CD1c-positive myeloid dendritic cell (primary cell): Measurements from ENCODE around the gene TMOD1.
A peak's percentile ranks its signal among the peaks of the same experiment; 100 is the strongest.
"Not testable (repeated sequence)": the region's sequence is repeated elsewhere in the genome, so short reads cannot be mapped to it uniquely, and the experiment has no call there.

Source experiments
- DNase-seq: peaks from one replicate; pipeline ENCODE4 v3.0.0-alpha.2; 2016; ENCODE audit errors: extremely low spot score

TMOD1 gene

DNA sequence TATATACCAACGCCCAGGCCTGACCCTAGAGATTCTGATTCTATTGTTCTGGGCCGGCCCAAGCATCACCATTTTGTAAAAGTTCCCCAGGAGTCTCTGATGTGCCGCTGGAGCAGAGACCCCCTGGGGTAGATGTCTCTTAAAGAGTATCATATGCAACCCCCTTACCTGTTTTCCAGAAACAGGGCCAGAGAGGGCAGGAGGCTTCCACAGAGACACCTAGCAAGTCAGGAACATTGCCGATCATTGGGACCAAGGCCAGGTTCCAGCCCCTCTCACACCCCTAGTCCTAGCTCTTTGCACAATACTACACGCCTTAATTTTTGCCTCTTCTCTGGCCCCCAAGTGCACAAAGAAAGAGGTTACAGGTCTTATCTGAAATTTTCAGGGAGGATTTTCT is 63.8 kb downstream of the TMOD1 start:
- no peak for DNase-seq

DNA sequence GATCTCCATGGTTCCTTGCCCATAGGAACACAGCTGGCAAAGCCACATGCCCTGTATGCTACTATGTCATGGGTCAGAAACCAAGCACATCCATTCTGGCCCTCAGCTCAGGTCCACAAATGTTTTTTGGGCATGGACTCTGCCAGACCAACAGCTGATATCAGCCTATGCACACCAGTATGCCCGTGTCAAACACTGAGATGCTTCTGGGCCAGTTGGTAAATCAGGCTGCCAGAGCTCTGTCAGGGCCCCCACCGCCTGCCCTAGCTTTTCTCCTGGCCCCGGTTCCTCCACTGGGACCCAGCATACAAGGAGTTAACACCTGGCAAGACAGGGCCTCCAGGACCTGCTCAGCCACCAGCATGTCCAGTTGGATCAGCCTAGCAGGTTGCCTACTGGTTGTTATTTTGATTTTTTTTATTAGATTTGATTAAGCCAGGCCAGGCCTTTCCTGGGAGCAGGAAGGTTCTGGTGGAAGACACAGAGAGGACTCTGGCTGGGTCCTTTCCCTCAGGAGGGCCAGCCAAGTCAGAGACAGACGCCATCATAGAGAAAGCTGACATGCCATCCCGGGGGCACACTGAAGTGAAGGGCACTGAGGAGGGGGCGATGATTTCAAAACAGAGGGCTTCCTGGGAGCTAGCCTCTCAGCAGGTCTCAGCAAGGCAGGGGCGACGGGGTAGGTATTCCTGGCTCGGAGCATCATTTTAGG is 65.9 kb downstream of the TMOD1 start:
- no peak for DNase-seq

DNA sequence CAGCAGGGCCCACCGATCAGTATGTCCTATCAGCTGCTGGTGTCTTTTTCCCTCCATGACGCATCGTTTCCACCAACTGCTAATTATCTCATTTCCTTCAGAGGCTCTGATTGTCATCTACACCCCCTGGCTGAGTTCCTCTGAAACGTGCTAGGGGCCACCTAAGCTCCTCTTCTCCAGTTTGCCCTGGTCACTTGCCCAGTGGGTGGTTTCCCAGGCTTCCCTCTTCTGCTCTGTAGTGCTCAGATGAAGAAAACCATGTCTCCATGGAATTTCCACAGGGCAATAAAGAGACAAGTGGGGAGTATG is 66.4 kb downstream of the TMOD1 start:
- no peak for DNase-seq

DNA sequence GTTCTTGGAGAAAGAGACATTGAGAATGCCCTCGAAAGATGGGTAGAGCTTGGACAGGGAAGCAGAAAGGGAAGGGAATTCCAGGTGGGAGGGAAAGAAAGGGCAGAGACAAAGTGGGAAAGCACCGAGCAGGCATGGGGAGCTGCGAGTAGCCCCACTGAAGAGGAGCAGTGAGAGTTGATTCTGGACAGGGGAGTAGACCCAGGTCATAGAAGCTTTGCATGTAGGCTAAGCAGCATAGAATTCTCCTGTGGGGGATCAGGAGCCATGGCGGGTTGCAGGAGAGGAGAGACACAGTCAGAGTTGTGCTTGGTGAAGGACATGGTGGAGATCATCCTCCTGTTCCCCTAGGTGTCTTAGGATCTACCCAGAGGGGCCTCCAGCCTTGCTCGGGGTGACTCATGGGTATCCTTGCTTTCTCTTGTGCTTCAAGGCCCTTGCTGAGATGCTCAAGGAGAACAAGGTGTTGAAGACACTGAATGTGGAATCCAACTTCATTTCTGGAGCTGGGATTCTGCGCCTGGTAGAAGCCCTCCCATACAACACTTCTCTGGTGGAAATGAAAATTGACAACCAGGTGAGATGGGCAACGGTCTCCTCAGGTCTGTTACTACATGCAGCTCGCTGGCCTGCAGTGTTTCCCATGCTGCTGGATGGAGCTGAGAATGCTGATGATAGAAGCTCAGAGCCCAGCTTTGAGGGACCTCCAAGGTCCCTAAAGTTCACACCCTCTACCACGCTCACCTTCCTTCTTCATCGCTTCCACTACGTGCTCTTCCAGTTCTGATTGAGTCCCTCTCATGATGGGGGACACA is 67.2 kb downstream of the TMOD1 start:
- no peak for DNase-seq

DNA sequence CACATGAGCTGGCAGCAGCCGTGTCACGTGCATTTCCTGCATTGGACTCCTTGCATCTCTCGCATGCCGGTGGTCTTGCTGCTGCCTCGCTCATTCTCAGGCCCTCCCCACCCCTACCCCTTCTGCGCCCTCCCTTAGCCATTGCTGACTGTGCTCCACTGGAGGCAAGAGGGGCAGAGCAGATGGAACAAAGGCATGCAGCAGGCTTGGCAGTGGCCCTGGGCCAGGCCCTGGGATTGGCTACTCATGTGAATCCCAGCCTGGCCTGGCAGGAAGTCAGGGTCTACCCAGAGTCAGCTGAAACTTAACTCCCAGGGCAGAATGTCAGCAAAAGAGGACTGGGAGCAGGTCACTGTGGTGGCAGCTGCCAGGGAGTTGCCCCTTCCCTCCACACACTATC is 69.4 kb downstream of the TMOD1 start:
- no peak for DNase-seq

DNA sequence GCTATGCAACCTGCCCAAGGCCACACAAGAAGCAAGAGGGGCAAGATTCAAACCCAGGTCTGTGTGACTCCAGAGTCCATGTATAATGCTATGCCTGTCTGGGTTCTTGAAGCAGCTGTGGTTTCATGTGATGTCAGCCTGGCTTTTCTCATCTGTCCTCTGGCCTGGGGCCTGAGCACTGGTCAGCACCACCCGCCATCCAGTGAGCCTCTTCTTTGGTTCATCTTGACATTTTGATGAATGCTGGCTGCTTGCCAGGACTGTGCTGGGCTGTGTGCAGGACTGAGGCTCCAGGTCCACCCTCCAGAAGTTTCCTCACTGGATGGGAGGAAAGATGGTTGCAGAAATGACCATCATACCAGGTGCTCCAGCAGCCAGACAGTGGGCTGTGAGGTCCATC is 70.2 kb downstream of the TMOD1 start:
- no peak for DNase-seq

DNA sequence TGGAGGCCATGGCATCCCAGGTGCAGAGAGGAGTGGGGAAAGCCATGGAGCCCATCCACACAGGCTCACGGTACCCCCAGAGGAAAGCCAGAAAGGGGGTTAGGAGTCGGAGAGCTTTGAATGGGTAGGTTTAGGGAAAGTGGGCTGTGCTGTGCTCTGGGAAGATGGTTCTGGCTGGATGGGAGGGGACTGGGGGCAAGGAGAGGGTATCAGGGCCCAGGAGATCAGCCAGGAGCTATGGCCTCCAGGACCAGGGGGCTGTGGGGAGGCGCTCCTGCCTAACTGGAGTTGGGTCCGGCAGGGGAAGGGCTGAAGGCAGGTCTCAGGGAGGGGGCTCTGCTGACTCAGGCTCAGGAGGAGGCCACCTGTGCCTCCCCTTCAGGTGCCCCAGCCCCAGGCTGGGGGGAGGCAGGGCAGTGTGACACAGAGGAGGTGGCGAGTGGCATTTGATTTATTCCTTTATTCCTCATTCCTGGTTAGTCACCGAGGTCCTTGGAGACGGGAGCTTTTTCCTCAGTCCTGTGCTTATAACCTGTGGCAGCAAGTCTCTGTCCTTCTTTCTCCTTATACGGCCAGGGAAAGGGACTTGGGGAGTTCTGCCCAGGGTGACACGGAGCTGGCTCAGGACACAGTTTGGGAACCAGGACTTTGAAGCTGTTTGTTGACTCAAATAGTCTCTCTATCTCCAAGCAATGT is 70.9 kb downstream of the TMOD1 start:
- no peak for DNase-seq

DNA sequence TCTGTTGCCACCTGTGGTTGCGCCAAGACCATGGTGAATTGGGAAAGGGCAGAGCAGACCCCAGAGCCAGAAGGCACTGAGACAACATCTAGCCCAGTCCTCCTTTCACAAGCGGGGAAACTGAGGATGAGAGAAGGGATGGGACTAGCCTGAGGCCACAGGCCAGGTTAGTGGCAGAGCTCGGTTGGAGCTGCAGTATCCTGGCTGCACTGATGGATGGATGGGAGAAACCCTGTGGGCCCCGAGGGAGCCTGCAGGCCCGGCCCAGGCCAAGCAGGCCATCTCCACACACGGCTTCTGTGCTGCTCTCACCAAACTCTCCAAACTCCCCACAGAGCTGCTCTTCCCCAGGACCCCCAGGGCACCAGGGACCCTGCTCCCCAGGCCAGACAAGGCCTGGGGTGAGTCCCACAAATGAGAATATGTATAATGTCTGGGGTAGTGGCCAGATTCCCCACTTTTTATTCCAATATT is 71.5 kb downstream of the TMOD1 start:
- no peak for DNase-seq

DNA sequence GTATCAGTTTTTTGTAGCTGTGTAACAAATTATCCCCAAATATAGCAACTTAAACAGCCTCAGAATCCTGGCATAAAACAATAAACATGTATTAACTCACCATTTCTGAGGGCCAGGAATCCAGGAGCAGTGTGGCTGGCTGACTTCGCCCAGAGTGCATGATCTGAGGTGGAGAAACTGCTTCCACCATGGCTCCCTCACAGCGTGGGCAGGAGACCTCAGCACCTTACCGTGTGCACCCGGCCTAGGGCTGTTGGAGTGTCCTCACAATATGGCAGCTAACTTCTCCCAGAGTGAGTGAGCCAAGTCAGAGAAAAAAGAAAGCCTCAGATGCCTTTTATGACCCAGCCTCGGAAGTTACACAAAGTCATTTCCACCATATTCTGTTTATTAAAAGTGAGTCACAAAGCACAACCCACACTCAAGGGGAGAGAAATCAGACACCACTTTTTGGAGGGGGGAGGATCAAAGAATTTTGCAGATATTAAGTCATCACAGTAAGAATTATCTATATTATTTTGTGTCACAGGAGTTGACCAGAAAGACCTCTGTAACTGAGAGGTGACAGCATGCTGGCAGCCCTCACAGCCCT is 72.1 kb downstream of the TMOD1 start:
- DNase-seq: no peak

DNA sequence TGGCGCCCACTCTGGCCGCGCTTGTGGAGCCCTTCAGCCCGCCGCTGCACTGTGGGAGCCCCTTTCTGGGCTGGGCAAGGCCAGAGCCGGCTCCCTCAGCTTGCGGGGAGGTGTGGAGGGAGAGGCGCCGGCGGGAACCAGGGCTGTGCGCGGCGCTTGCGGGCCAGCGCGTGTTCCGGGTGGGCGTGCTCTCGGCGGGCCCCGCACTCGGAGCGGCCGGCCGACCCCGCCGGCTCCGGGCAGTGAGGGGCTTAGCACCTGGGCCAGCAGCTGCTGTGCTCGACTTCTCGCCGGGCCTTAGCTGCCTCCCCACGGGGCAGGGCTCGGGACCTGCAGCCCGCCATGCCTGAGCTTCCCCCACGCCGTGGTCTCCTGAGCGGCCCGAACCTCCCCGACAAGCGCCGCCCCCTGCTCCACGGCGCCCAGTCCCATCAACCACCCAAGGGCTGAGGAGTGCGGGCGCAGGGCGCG is 72.7 kb downstream of the TMOD1 start:
- DNase-seq: not testable (repeated sequence)

DNA sequence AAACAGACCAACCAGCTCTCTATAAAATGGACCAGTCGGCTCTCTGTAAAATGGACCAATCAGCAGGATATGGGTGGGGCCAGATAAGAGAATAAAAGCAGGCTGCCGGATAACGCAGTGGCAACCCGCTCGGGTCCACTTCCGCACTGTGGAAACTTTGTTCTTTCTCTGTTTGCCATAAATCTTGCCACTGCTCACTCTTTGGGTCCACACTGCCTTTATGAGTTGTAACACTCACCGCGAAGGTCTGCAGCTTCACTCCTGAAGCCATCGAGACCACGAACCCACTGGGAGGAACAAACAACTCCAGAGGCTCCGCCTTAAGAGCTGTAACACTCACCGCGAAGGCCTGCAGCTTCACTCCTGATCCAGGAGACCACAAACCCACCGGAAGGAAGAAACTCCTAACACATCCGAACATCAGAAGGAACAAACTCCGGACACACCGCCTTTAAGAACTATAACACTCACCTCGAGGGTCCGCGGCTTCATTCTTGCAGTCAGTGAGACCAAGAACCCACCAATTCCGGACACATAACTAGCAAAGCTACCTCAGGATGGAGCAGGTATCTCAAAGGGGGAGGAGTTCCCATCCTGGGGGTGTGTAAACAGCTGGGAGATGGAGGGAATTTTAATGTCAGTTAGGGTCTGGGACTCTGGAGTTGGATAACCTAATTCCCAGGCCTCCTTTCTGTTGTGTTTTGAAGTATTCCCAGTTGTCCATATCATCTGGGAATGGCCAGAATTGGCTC is 73.6 kb downstream of the TMOD1 start:
- peak; percentile 13 for DNase-seq

DNA sequence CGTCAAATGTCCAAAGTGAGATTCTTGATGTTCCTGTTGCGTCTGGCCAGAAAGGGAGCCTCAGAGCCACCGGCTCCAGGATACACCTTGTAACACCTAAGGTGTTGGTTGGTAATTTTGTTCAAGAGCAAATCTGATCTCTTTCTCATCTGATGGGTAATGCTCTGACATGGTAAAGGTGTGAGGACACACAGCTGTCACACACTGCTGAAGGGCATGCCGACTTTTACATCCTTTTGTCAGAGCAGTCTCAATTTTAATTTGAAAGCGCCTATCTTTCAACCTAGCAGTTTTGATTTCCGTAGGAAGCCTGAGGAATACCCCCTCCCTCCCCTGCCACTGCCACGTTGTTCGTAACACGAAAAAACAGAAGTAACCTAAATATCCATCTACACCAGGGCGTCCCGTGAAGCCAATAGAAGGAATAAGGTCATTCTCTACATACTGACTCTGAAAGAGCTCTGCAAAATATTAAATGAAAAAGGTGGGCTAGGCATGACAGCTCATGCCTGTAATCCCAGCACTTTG is 74.3 kb downstream of the TMOD1 start:
- no peak for DNase-seq

DNA sequence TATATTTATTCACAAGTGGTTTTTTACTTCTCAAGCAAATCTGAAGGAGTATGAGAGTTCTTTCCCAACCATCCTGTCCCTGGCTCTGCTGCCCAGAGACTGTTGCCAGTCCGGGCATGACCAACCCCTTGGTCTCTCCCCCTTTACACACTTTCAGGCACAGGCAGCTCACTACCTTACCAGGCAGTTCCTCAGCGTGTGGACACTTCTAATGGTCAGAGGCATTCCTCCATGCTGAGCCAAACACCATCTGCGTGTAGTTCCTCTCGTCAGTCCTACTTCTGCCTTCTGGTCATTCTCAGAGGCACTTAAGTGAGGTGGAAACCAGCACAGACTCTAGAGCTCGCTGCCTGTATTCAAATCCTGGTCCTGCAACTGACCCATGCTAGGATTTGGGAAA is 75.6 kb downstream of the TMOD1 start:
- no peak for DNase-seq

DNA sequence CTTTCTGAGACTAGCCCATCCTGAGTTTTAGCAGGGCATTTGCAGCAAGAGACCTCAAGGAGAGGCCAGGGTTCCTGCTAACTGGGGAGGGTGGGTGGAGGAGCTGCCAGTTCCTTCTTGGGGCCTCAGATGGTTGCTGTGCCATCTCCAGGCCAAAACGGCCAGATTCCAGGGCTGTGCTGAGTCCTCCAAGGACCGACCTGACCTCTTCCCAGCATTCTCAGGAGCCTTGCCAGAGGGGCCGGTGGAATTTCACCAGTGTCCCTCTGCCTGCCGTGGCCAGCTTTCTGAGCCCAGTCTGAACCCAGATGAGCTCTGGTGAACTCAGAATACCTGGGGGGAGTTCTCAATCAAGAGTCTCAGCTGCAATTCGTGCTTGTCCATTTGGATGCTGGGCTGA is 77.4 kb downstream of the TMOD1 start:
- no peak for DNase-seq

DNA sequence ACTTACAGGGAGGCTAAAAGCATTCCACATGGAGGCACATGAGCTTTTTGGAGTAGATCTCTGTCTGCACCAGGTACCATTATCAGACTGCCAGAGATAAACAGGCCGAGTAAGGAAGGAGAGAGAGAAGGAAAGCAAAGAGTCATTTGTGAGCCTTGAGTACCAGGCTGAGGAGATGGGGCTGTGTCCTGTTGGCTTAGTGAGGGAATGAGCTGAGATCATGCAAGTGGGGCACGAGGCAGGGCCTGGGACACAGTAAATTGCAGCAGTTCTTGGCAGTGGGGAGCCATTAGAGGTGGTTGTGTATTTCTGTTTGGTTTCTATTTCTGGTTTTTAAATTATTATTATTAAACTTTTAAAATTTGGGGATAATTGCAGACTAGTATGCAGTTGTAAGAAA is 78.4 kb downstream of the TMOD1 start:
- no peak for DNase-seq

DNA sequence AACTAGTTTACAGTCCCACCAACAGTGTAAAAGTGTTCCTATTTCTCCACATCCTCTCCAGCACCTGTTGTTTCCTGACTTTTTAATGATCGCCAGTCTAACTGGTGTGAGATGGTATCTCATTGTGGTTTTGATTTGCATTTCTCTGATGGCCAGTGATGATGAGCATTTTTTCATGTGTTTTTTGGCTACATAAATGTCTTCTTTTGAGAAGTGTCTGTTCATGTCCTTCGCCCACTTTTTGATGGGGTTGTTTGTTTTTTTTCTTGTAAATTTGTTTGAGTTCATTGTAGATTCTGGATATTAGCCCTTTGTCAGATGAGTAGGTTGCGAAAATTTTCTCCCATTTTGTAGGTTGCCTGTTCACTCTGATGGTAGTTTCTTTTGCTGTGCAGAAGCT is 80.1 kb downstream of the TMOD1 start:
- not testable (repeated sequence) for DNase-seq

DNA sequence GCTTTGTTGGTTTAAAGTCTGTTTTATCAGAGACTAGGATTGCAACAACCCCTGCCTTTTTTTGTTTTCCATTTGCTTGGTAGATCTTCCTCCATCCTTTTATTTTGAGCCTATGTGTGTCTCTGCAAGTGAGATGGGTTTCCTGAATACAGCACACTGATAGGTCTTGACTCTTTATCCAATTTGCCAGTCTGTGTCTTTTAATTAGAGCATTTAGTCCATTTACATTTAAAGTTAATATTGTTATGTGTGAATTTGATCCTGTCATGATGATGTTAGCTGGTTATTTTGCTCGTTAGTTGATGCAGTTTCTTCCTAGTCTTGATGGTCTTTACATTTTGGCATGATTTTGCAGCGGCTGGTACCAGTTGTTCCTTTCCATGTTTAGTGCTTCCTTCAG is 83.3 kb downstream of the TMOD1 start:
- DNase-seq: not testable (repeated sequence)

DNA sequence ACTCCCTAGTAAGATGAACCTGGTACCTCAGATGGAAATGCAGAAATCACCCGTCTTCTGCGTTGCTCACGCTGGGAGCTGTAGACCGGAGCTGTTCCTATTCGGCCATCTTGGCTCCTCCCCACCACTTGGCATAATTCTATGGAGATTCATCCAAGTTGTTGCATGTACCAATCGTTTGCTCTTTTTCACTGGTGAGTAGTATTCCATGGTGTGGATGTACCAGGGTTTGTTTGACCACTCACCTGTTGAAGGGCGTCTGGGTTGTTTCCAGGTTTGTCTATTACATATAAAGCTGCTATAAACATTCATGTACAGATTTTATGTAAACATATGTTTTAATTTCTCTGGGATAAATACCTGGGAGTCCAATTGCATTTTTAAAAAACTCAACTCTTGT is 85.4 kb downstream of the TMOD1 start:
- not testable (repeated sequence) for DNase-seq

DNA sequence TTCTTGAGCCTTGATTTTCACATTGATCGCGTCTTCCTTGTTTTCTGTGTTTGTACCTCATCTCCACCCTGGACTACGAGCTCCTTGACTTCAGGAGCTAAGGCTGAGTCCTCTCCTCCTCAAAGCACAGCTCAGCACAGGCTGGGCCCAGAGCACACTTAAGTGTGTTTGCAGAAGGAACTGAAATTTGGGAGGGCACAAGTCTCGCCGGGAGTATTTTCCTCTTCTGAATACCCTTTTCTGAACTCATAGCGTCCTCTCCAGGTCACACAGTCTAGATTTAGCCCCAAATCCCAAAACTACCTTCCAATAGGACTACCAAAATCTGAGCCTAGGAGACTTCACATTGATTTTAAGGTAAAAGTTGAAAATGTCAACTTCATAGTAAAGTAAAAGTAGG is 90.1 kb downstream of the TMOD1 start:
- DNase-seq: no peak

DNA sequence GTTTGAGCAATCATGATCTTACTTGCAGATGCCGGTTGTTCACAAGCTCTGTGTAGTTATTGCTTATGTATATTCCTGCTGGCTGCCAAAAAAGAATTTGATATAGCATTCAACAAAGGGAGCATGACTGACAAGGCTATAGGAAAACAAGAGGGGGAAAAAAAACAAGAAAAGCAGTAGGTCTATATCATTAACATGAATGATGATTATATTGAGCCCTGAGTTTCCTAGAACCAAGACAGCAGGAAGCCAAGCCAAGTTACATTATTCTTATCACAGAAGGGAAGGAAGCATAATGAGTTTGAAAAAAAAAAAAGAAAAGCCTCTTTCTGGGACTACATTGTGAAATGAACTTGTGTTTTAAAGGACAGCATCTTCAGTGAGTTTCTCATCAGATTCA is 90.7 kb downstream of the TMOD1 start:
- DNase-seq: no peak

DNA sequence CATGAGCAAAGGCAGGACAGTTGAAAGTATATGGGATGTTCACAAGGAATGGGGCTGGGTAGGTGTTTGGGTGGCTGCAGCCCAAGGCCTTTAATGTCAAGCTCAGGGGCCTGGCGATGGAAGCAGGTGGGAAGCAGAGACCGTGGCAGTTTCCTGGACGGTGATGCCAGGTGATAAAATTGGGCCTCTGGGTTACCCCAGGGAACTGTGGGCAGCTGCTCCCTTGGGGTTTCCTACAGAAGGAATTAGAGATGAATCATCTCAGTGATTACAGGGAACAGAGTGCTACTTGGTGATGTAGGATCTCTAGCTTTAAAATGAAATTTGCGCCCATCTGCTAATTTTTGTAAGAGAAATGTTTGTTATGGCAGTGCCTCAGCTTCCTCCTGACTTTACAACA is 92.5 kb downstream of the TMOD1 start:
- no peak for DNase-seq
